ENCODE results near the gene AFAP1L2. TPM values are rescaled to one million over a fixed set of nuclear protein-coding genes. Genes with fewer than 3 reads are reported as not detected.

AFAP1L2 gene
- total RNA-seq, 2 experiments from 2014 or later = 0.36 to 0.50 TPM

DNA sequence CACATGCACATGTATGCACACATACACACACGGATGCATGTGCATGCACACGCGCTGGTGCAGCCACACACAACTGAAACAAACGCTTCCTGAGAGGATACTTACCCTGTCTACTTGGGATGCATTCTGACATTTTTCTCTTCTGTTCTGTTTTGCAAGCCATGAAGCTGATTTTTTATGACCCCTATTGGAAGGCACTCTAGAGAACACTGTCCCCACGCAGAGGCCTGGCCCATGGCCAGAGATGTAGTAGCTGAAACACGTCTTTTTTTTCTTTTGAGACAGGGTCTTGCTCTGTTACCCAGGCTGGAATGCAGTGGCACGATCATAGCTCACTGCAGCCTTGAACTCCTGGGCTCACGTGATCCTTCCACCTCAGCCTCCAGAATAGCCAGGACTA lies 117.4 kb downstream of the AFAP1L2 start:
- DNase-seq (no peak), ATAC-seq (ENCODE audit: poor library complexity) (no peak)
- H3K9me3 Mint-ChIP-seq = no peaks in the 10 kb centered on the region
- H3K27me3 ChIP-seq (ENCODE audit: control insufficient read depth in 1 of 2, insufficient read depth in 2 of 2, low read length in 2 of 2) = no peaks in the 10 kb centered on the region
- no peak overlapping the region for H3K4me3 Mint-ChIP-seq
- H3K4me1 Mint-ChIP-seq (ENCODE audit: low read depth) = no peaks in the 10 kb centered on the region
- H3K36me3 Mint-ChIP-seq (ENCODE audit: low read depth) = no peaks in the 10 kb centered on the region
- H3K27ac Mint-ChIP-seq = no peak overlapping the region
- no peaks in the 10 kb centered on the region for H3K4me1 ChIP-seq (ENCODE audit: insufficient read depth, low read length)
- TF ChIP-seq, protein P1, sequence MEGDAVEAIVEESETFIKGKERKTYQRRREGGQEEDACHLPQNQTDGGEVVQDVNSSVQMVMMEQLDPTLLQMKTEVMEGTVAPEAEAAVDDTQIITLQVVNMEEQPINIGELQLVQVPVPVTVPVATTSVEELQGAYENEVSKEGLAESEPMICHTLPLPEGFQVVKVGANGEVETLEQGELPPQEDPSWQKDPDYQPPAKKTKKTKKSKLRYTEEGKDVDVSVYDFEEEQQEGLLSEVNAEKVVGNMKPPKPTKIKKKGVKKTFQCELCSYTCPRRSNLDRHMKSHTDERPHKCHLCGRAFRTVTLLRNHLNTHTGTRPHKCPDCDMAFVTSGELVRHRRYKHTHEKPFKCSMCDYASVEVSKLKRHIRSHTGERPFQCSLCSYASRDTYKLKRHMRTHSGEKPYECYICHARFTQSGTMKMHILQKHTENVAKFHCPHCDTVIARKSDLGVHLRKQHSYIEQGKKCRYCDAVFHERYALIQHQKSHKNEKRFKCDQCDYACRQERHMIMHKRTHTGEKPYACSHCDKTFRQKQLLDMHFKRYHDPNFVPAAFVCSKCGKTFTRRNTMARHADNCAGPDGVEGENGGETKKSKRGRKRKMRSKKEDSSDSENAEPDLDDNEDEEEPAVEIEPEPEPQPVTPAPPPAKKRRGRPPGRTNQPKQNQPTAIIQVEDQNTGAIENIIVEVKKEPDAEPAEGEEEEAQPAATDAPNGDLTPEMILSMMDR (IDR thresholded peaks at IDR 0.05) = no peak
- H3K27ac ChIP-seq (ENCODE audit: low read depth in 1 of 2, low read length in 2 of 2) = no peak overlapping the region
- intact Hi-C loops (cut with DNase I, micrococcal nuclease) = no loop called here
- H3K27me3 Mint-ChIP-seq = no peaks in the 10 kb centered on the region
- no peak overlapping the region for H3K4me3 ChIP-seq (ENCODE audit: low read length)
- no peaks in the 10 kb centered on the region for H3K36me3 ChIP-seq (ENCODE audit: insufficient read depth, low read length)
- no peaks in the 10 kb centered on the region for H3K9me3 ChIP-seq (ENCODE audit: control insufficient read depth in 1 of 2, insufficient read depth in 1 of 2, low read length in 2 of 2)
- ChIA-PET POLR2A (no interaction called here), CTCF (no interaction called here)

DNA sequence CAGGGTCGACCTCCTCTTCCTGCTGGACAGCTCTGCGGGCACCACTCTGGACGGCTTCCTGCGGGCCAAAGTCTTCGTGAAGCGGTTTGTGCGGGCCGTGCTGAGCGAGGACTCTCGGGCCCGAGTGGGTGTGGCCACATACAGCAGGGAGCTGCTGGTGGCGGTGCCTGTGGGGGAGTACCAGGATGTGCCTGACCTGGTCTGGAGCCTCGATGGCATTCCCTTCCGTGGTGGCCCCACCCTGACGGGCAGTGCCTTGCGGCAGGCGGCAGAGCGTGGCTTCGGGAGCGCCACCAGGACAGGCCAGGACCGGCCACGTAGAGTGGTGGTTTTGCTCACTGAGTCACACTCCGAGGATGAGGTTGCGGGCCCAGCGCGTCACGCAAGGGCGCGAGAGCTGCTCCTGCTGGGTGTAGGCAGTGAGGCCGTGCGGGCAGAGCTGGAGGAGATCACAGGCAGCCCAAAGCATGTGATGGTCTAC lies 118.3 kb downstream of the AFAP1L2 start:
- Histone ChIP-seq H3K36me3 (ENCODE audit: insufficient read depth, low read length) (no peaks in the 10 kb centered on the region), H3K4me1 (ENCODE audit: insufficient read depth, low read length) (no peaks in the 10 kb centered on the region), H3K27me3 (ENCODE audit: control insufficient read depth in 1 of 2, insufficient read depth in 2 of 2, low read length in 2 of 2) (no peaks in the 10 kb centered on the region), H3K9me3 (ENCODE audit: control insufficient read depth in 1 of 2, insufficient read depth in 1 of 2, low read length in 2 of 2) (no peaks in the 10 kb centered on the region), H3K27ac (ENCODE audit: low read depth in 1 of 2, low read length in 2 of 2) (no peak overlapping the region), H3K4me3 (ENCODE audit: low read length) (no peak overlapping the region)
- Mint-ChIP-seq H3K4me3 (no peak overlapping the region), H3K9me3 (no peaks in the 10 kb centered on the region), H3K27me3 (no peaks in the 10 kb centered on the region), H3K27ac (no peak overlapping the region), H3K36me3 (ENCODE audit: low read depth) (no peaks in the 10 kb centered on the region), H3K4me1 (ENCODE audit: low read depth) (no peaks in the 10 kb centered on the region)
- POLR2A ChIA-PET = no interaction called here
- CTCF ChIA-PET = no interaction called here
- no peak for DNase-seq
- no peak for ATAC-seq (ENCODE audit: poor library complexity)
- intact Hi-C loops (cut with DNase I, micrococcal nuclease) = no loop called here
- TF ChIP-seq, protein P1 (IDR thresholded peaks at IDR 0.05) = no peak

DNA sequence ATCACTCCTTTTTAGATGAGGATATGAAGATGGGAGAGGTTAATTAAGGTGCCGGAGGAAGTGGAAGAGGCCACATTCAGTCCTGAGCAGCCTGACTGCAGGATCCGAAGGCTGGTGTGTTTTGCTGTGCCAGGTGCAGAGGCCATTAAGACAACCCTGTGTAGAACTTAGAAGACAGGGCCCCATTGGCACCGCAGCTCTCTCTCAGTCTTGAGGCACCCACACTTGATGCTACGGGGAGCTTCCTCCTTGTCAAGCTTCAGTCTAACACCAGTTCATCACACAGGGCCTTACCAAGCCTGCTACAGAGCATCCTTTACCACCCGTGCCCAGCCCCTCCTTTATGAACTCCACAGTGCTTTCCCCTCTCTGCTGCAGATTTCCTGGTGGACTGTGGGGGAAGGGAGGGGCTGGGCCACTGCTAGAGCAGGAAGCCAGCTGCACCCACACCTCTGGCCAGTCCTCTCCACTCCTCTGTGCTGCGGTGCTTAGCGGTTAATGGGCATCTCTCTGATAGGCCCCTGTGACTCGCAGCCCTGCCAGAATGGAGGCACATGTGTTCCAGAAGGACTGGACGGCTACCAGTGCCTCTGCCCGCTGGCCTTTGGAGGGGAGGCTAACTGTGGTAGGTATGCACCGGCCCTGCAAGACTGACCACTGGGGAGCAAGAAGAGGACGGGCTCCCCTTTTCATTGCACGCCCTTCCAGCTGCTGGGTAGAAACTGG lies 119.8 kb downstream of the AFAP1L2 start:
- ChIA-PET POLR2A (no interaction called here), CTCF (no interaction called here)
- no peak overlapping the region for H3K27ac ChIP-seq (ENCODE audit: low read depth in 1 of 2, low read length in 2 of 2)
- Mint-ChIP-seq H3K4me1 (ENCODE audit: low read depth) (no peaks in the 10 kb centered on the region), H3K4me3 (no peak overlapping the region), H3K9me3 (no peaks in the 10 kb centered on the region), H3K27me3 (no peaks in the 10 kb centered on the region), H3K27ac (no peak overlapping the region), H3K36me3 (ENCODE audit: low read depth) (no peaks in the 10 kb centered on the region)
- no peak overlapping the region for H3K4me3 ChIP-seq (ENCODE audit: low read length)
- intact Hi-C loops (cut with DNase I, micrococcal nuclease) = no loop called here
- H3K27me3 ChIP-seq (ENCODE audit: control insufficient read depth in 1 of 2, insufficient read depth in 2 of 2, low read length in 2 of 2) = no peaks in the 10 kb centered on the region
- DNase-seq (no peak), ATAC-seq (ENCODE audit: poor library complexity) (no peak)
- H3K4me1 ChIP-seq (ENCODE audit: insufficient read depth, low read length) = no peaks in the 10 kb centered on the region
- TF ChIP-seq, protein P1 (IDR thresholded peaks at IDR 0.05) = no peak
- no peaks in the 10 kb centered on the region for H3K36me3 ChIP-seq (ENCODE audit: insufficient read depth, low read length)
- no peaks in the 10 kb centered on the region for H3K9me3 ChIP-seq (ENCODE audit: control insufficient read depth in 1 of 2, insufficient read depth in 1 of 2, low read length in 2 of 2)
